ENCODE data around the gene LPP.
"Not testable (repeated sequence)": the region's sequence is repeated elsewhere in the genome, so short reads cannot be mapped to it uniquely, and the experiment has no call there.

Gene LPP

DNA sequence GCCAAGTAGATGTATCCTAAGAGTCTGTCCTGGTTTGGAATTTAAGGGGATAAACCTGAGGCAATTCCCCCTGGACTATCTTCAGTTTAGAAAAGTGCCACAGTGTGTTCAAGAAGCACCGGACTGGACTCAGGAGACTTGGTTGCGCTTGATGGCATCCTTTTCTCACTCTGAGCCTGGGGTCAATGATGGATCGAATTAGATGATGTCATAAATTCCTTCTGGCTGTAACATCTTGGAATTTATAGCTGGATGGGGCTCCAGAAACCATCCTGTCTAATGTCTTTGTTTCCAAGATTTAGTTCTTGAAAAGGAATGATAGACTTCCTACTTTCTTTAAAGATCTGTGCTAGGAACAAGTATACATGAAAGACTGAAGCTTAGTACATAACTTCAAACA is 280.6 kb downstream of the LPP start:
- DNase-seq (ENCODE audit: low read depth in 2 of 2) = no peak

- DNase-seq (ENCODE audit: low read depth in 2 of 2) = no peak
Measured at GRCh38 chr3:188435266-188435665, 281.3 kb downstream of the LPP start.

- DNase-seq (ENCODE audit: low read depth in 2 of 2) = no peak
Measured at GRCh38 chr3:188437926-188438325, 284.0 kb downstream of the LPP start.

DNA sequence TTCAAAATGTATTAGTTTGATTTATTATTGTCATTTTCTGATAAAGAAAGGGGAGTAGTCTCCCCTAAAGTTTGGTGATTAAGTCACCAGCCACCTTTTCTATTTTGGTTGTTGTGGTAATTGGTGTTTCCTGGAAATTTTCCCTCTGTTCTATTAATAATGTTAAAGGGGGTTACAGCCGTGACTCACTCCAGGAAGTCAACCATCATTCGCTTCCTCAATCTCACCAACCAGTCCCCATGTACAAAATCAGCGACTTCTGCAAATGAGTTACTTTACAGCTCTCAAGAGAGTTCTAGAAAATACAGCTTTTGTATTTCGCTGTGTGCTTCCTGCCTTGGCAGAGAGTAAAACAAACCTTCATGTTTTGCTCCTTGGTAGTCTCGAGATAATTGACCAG is 285.1 kb downstream of the LPP start:
- DNase-seq (ENCODE audit: low read depth in 2 of 2) = peak in 1 of 2 donors; percentile 7

DNA sequence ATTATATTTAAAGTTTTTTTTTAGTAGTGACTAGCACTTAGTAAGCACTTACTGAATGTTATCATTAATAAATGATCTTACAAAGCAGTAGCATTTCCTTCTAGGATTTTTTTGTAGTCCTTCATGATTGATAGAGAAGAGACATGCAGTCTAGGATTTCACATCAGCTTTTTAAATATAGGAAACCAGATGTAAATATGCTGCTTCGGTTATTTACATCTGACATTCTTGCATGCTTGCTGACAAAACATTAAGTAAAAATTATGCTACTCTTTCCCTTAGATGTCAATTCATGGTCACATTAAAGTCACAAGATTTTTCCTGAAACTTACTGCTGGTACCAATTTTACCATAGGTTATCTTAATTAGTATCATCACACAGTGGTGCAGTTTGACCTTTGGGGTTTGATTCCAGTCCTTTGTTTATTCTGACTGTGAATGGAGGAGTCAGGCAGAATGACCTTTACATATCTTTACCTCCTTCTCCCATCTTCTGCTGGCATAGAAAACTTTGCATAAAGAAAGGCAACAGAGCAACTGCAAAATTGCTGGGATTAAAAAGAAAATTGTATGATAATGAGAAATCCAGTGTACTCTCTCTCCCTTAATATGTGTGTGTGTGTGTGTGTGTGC is 286.5 kb downstream of the LPP start:
- DNase-seq (ENCODE audit: low read depth in 2 of 2) = no peak

DNA sequence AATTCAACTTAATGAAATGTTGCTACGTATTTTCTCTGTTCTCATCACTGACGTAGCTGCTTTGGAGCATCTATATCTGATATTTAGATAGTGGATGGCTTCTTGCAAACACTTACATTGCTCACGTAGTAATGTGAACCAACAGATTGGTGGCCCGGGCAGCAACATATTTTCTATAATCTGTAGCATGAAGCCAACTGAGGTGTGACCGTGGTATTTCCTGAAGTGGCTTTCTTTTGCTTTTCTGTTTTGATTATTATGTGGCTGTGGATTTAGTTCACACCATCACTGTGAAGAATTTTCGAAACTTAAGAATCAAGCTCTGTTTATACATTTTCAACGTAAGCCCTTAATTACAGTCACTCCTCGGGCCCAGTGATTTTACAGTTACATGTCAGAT is 288.5 kb downstream of the LPP start:
- DNase-seq (ENCODE audit: low read depth in 2 of 2) = no peak

DNA sequence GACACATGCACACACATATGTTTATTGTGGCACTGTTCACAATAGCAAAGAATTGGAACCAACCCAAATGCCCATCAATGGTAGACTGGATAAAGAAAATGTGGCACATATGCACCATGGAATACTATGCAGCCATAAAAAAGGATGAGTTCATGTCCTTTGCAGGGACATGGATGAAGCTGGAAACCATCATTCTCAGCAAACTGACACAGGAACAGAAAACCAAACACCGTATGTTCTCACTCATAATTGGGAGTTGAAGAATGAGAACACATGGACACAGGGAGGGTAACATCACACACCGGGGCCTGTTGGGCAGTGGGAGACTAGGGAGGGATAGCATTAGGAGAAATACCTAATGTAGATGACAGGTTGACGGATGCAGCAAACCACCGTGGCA is 291.2 kb downstream of the LPP start:
- DNase-seq (ENCODE audit: low read depth in 2 of 2) = not testable (repeated sequence)

- DNase-seq (ENCODE audit: low read depth in 2 of 2) = no peak
Measured at GRCh38 chr3:188446014-188446413, 292.1 kb downstream of the LPP start.

DNA sequence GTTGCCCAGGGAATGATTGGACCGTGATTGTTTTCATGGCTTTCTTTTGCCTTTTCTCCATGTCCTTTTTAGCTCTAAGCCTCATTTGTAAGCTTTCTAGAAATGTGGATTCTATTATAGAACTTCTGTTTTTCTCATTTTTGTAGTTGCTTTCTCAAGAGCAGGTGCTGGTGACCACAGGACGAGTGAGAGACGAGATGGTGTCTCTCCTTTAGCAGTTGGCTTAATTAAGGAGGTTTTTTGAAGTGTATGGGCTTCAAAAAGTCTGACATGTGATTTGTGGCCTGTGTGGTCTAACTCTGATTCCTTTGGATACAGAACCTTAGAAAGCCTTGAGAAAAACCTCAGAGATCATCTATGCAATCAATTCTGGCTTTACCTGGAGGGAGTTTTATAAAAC is 292.8 kb downstream of the LPP start:
- no peak for DNase-seq (ENCODE audit: low read depth in 2 of 2)

DNA sequence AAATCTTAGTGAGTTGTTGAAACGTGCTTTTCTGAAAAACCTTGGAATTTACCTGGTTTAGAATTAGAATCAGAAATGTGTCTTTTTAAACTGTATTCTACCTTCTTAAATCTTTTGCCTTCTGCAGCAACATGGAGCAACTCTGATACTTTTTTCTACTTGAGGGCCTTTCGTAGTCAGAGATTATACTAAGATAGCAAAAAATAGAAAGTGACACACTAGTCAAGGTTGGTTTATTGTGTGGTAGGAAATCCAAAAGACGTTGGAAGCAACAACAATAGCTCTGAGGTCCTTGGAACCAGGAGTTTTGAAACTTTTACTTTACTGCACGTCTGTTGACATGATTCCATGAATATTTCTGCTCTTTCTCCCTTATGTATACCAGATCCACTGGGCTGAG is 294.9 kb downstream of the LPP start:
- DNase-seq (ENCODE audit: low read depth in 2 of 2) = no peak

GRCh38 chr3:188449421-188449820 is 295.5 kb downstream of the LPP start:
- DNase-seq (ENCODE audit: low read depth in 2 of 2) = no peak

DNA sequence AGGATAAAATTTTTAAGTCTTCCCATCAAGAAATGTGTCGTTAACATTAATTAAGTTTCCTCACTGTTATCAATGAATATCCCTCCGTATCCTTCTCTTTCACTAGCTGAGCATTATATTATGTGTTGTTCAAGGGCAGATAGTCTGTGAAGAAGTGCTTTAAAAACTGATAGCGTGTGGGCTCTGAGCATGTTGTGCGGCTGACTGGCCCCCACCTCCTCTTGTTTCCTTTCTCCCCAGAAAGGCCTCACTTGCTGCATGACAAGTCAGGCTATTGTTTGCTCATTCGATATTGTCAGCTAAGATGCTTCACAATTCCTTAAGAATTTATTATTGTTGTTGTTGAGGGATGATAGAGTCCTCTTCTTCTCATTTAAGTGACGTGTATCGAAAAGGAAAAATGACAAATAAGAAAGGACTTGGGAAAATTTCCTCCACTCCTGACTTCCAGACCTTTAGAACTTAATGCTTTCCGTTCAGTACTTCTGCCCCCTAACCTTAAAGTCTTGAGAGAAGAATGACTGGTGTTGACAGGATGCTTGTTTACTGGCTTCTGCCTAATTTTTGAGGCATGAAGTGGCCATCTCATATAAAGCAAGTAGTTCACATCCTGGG is 298.3 kb downstream of the LPP start:
- DNase-seq (ENCODE audit: low read depth in 2 of 2) = no peak

- no peak for DNase-seq (ENCODE audit: low read depth in 2 of 2)
Measured at GRCh38 chr3:188453431-188454384, 299.8 kb downstream of the LPP start.

DNA sequence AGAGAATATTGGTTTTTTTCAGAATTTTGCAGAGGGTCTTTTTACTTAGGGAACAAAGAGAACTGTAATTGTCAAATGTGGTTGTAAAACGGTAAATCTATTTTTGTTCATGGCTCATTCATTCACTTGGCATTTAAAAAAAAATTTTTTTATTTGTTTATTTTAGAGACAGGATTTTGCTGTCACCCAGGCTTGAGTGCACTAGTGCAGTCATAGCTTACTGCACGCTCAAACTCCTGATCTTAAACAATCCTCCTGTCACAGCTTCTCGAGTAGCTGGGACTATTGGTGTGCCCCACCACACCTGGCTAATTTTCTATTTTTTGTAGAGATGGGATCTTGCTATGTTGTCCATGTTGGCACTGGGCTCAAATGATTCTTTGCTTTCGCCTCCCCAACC is 301.8 kb downstream of the LPP start:
- DNase-seq (ENCODE audit: low read depth in 2 of 2) = no peak

GRCh38 chr3:188458756-188459155 is 304.8 kb downstream of the LPP start:
- DNase-seq (ENCODE audit: low read depth in 2 of 2) = no peak

DNA sequence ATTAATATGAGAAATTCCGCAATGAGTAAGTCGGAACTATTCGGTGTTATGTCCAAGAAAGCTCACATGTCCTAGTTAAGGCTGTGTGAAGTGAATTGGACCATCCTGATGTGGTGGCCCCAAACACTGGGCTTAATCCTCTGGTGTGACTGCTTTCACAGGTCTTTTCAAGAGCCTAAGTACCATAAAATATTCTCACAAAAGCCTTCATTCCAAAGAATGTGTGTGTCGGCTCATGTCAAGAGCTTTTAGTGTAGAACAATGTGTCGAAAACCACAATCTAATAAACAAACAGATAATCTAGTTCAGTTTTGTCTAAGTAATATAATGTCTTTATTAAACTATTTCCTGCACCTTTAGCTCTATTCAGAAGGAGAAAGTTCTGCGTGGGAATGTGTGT is 311.4 kb downstream of the LPP start:
- DNase-seq (ENCODE audit: low read depth in 2 of 2) = no peak

DNA sequence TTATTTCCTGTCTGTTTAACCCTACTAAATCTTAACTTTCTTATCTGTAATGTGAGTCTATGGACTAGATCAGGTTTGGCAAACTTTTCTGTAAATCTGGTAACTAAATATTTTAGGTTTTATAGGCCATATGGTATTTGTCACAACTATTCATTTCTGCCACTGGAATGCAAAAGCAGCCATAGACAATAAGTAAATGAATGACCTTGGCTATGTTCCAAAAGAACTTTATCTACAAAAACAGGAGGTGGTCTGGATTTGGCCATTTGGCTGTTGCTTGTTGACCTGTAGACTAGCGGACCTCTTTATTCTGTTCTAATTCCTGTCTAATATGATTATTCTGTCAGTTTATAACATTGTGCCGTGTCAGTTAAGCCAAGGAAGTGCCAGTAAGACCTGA is 314.2 kb downstream of the LPP start:
- DNase-seq (ENCODE audit: low read depth in 2 of 2) = no peak

DNA sequence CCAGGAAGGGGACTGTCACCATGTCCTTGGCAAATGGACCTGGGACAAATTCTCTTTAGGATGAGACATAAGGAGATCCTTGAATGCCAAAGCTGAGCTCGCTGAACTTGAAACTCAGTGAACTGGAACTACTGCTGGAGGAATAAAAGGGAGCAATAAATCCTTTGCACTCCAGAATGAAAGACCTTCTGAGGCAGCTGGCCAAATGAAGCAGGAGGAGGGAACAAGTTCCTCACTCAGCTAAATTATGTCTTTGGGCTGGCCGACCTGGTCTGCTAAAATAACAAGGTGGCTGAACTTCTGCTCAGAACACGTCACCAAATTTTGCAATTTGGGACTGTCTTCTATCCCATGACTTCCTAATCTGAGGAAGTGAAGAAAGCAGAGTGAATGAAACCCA is 314.7 kb downstream of the LPP start:
- DNase-seq (ENCODE audit: low read depth in 2 of 2) = no peak

DNA sequence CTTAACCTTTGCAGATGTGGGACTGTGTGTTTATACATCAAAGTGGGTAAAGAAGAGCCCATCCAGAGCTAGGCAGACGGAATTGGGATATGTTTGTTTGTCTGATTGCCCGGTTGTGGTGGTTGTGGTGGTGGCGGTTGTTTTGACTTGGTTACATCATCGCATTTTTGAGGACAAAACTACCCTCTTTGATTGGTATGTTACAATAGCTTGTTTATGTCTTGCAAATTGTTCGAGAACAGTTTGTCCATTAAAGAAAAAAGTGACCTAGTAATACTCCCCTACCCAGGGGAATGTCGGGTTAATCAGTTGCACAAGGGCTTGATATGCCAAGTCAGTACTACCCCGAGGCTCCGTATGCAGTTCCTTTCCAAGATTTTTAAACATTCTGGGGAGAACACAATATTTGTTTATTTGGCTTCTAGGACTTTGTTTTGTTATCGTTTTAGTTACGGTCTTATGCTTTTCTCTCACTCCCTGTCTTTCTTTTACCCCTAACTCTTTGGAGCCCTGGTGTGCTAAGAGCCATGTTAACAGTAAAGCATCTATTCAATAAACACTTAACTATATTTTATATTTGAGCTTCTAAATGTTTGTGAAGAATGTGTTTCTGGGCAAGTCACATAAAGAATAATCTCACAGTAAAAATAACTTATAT is 315.4 kb downstream of the LPP start:
- no peak for DNase-seq (ENCODE audit: low read depth in 2 of 2)

GRCh38 chr3:188470508-188471130 is 316.7 kb downstream of the LPP start:
- DNase-seq (ENCODE audit: low read depth in 2 of 2) = no peak

DNA sequence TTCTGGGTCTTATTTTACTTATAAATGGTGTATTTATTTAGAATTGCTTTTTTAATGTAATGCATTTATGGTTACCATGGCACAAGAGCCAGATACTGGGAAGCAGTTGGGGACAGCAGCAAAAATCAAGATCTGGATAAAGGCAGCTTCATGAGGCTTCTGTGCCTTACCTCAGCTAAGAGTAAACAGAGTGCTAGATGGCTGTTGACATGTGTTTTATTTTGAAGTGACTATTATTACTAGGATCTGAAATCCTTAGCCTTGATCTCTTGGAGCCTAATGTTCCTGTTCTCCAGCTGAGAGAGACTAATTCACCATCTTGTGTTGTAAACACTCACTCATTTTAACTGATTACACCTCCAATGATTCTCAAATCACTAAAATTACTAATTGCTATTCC is 317.8 kb downstream of the LPP start:
- DNase-seq (ENCODE audit: low read depth in 2 of 2) = no peak

- no peak for DNase-seq (ENCODE audit: low read depth in 2 of 2)
Measured at GRCh38 chr3:188472336-188472735, 318.4 kb downstream of the LPP start.
